GM12878 (cell line): Measurements from ENCODE around the gene FIGLA. TPM values are rescaled to one million over a fixed set of nuclear protein-coding genes. Genes with fewer than 3 reads are reported as not detected.

ENCODE experiments used
- ATAC-seq: fragments of 200-7000 bp; cut with Tn5 transposase; 3 replicates; pipeline ENCODE4 v1.9.1; 2020; ENCODE audit warnings: mild to moderate bottlenecking, moderate library complexity
- BruUV-seq: library from RNA; stranded (reverse); fragments of 400-500 nt; replicated peaks from 2 replicates; lab custom pipeline; 2021; lab: Mats Ljungman, UMichigan
- CTCF ChIA-PET: fragments of 300-600 bp; sonication (Branson Sonifier 250); formaldehyde crosslinking; extraction: SDS; loops from one replicate; lab custom pipeline; 2021; ENCODE audit warnings: inconsistent platforms; lab: Yijun Ruan, JAX
- POLR2A ChIA-PET: fragments of 350-600 bp; formaldehyde crosslinking; extraction: SDS; loops from one replicate; lab custom pipeline; 2021; ENCODE audit warnings: inconsistent platforms; lab: Charles Lee
- RAD21 ChIA-PET: fragments of 300-600 bp; sonication (Branson Sonifier 250); formaldehyde crosslinking; loops from one replicate; lab custom pipeline; 2023; ENCODE audit warnings: antibody characterized with exemption; ENCODE audit not compliant: unreplicated experiment; lab: Charles Lee
- SMC1A ChIA-PET: fragments of 300-600 bp; sonication (Branson Sonifier 250); formaldehyde crosslinking; loops from one replicate; lab custom pipeline; 2023; ENCODE audit not compliant: unreplicated experiment, uncharacterized antibody; lab: Charles Lee
- DNase-seq: peaks from one replicate; pipeline ENCODE4 v3.0.0-alpha.2; 2011; ENCODE audit warnings: low read depth, low spot score
- FAIRE-seq: peaks from 3 replicates; lab custom pipeline; 2011; peaks lifted over from hg19 to GRCh38; lab: Jason Lieb, UNC
- H2AFZ ChIP-seq: 2 replicates; pipeline ENCODE4 v1.6.0; 2011; ENCODE audit warnings: low read depth, low read length, control low read depth; ENCODE audit not compliant: control insufficient read depth
- H3K27ac ChIP-seq: 2 replicates; pipeline ENCODE4 v1.5.1; 2011; ENCODE audit warnings: control low read depth; ENCODE audit not compliant: control insufficient read depth, insufficient read depth
- H3K27me3 ChIP-seq, 2 experiments: replicated peaks in 1 of 2; 2 replicates each; pipeline versions ENCODE4 v1.6.0 to v1.6.1; 2011; ENCODE audit warnings: low read length in 1 of 2; ENCODE audit not compliant: control insufficient read depth in 2 of 2, insufficient read depth in 2 of 2
- H3K36me3 ChIP-seq, 2 experiments: 2 replicates each; pipeline ENCODE4 v1.5.1; 2011; ENCODE audit warnings: low read length in 1 of 2; ENCODE audit not compliant: control insufficient read depth in 2 of 2, insufficient read depth in 2 of 2
- H3K4me1 ChIP-seq: 2 replicates; pipeline ENCODE4 v1.6.1; 2011; ENCODE audit warnings: mild to moderate bottlenecking, low read length, moderate library complexity, mixed read lengths; ENCODE audit not compliant: control insufficient read depth, insufficient read depth
- H3K4me2 ChIP-seq: 2 replicates; pipeline ENCODE4 v1.6.0; 2011; ENCODE audit warnings: control low read depth; ENCODE audit not compliant: control insufficient read depth, insufficient read depth
- H3K4me3 ChIP-seq: fragments of 200-600 bp; sonication (generic); 2 replicates; pipeline ENCODE4 v1.5.1; 2016
- H3K79me2 ChIP-seq: 2 replicates; pipeline ENCODE4 v1.6.0; 2011; ENCODE audit warnings: low read length; ENCODE audit not compliant: control insufficient read depth, insufficient read depth
- H3K9ac ChIP-seq: 2 replicates; pipeline ENCODE4 v1.8.0; 2011; ENCODE audit warnings: low read length, control low read depth, mixed read lengths; ENCODE audit not compliant: control insufficient read depth, insufficient read depth
- H3K9me3 ChIP-seq: replicated peaks from 3 replicates; pipeline ENCODE4 v1.5.1; 2011; ENCODE audit warnings: mild to moderate bottlenecking, low read length; ENCODE audit not compliant: control insufficient read depth, insufficient read depth
- H4K20me1 ChIP-seq: 2 replicates; pipeline ENCODE4 v1.6.0; 2011; ENCODE audit not compliant: control insufficient read depth, insufficient read depth
- JUNB ChIP-seq: IDR thresholded peaks from 2 replicates; pipeline ENCODE4 v1.6.1; 2016; ENCODE audit warnings: antibody characterized with exemption, mild to moderate bottlenecking
- KAT2A ChIP-seq: conservative IDR thresholded peaks from 2 replicates; pipeline ENCODE4 v1.6.1; 2011; ENCODE audit warnings: low read depth, low read length; ENCODE audit not compliant: control insufficient read depth
- RFX5 ChIP-seq: IDR thresholded peaks from 2 replicates; pipeline ENCODE4 v1.6.1; 2011; ENCODE audit warnings: low read depth, low read length, improper control_type of control experiment
- SMAD5 ChIP-seq: IDR thresholded peaks from 2 replicates; pipeline ENCODE4 v1.6.1; 2016; ENCODE audit warnings: antibody characterized with exemption, low read depth
- WGBS: methylation state at CpG from one replicate; pipeline ENCODE4 v1.1.6; 2016; ENCODE audit warnings: low lambda C conversion rate; ENCODE audit not compliant: insufficient replicate concordance, insufficient coverage; ENCODE audit errors: missing lambda C conversion rate; 5-methylcytosine and 5-hydroxymethylcytosine counted together
- in situ Hi-C: fragments of 300-500 bp; cut with MboI; formaldehyde crosslinking; loops from 9 replicates; pipeline ENCODE4 v1.14.3; 2018; ENCODE audit warnings: mixed read lengths
- intact Hi-C: fragments of 100-400 bp; cut with micrococcal nuclease; formaldehyde crosslinking; loops from one replicate; pipeline ENCODE4 v1.14.2; 2022; ENCODE audit not compliant: unreplicated experiment
- polyA plus RNA-seq, 11 experiments: library from polyadenylated mRNA; depleted of rRNA in 4 of 11; unstranded in 6 of 11; stranded (reverse) in 5 of 11; fragments of >200 nt; fragmentation: Nextera tagmentation in 4 of 11; fragmentation: Illumina TruSeq in 1 of 11; extraction: Ambion mirVana in 4 of 11; extraction: Trizol in 1 of 11; gene quantifications; 1 replicate in 1 of 11; 2 replicates in 10 of 11; pipeline versions ENCODE4 v1.2.1 to v1.2.3, GENCODE V29; 2011 to 2016; ENCODE audit warnings: inconsistent platforms in 2 of 11, missing spikeins in 2 of 11, low read depth in 1 of 11
- total RNA-seq, 4 experiments: library from RNA; depleted of rRNA in 3 of 4; stranded (reverse); fragments of >200 nt in 3 of 4; fragmentation: Illumina TruSeq in 1 of 4; extraction: Trizol in 1 of 4; gene quantifications; 2 replicates each; pipeline versions ENCODE4 v1.2.1 to v1.2.3, GENCODE V29; 2013 to 2021

FIGLA gene
- total and polyA plus RNA-seq, 10 of the 15 experiments (the other 5 are each of a cell fraction or from before 2014, with no cell fraction given), result not detected

DNA sequence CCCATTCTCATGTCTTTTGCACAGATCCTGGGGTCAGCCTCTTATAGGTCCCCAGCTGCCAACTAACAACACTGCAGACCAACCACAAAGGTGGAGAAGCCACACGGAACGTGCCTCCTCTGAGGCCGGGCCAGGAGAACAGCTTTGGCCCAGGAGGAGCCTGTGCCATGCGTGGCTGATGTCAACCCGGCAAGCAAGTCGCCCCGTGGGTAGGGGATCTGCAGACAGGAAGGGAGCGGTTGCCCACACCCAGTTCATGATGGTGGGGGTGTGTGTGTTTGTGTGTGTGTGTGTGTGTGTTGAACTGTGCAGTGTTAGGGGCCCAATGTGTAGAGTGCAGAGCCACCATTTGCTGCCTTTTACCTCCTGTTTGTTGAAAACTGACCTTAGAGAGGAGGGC is 32.4 kb upstream of the FIGLA start (continued):
- no peak for TF ChIP-seq SMAD5

GRCh38 chr2:70820499-70820898 is 30.1 kb upstream of the FIGLA start, which contains the start of gene CLEC4F:
TSS of gene CLEC4F (minus strand) at chr2:70820599. CDS start at chr2:70820523, 76 bp downstream.
- in situ Hi-C loops (no loop called here), intact Hi-C loops (no loop called here)
- no peak for TF ChIP-seq RFX5
- H3K27ac ChIP-seq, result no peak within 1 kb of the TSS
- no peaks in the 10 kb centered on the region for H3K9me3 ChIP-seq
- no peaks in the 10 kb centered on the region for H3K4me1 ChIP-seq
- no peak within 1 kb of the TSS for H2AFZ ChIP-seq
- POLR2A ChIA-PET, result no interaction called here
- H3K36me3 ChIP-seq, result no peaks in the 10 kb centered on the region
- H3K9ac ChIP-seq, result no peak within 1 kb of the TSS
- WGBS, result 28% methylated on average over 5 of the region's 7 CpGs
- no peaks in the 10 kb centered on the region for H3K79me2 ChIP-seq
- ATAC-seq (no peak), FAIRE-seq (no peak), DNase-seq (no peak)
- no peak within 1 kb of the TSS for H3K4me3 ChIP-seq
- SMC1A ChIA-PET, result no interaction called here
- CTCF ChIA-PET, result no interaction called here
- no TSS peak for BruUV-seq
- peaks cover 5 to 6% of the 10 kb centered on the region in 2 experiments; a peak in 2 of 4 replicates for H3K27me3 ChIP-seq
- RAD21 ChIA-PET, result no interaction called here
- no peak within 1 kb of the TSS for H3K4me2 ChIP-seq
- H4K20me1 ChIP-seq, result no peaks in the 10 kb centered on the region

GRCh38 chr2:70817284-70817954 is 27.0 kb upstream of the FIGLA start:
- POLR2A ChIA-PET, result no interaction called here
- 58% methylated on average over 3 of the region's 3 CpGs for WGBS
- H3K9me3 ChIP-seq, result no peaks in the 10 kb centered on the region
- TF ChIP-seq KAT2A (no peak), JUNB (no peak)
- intact Hi-C loops, result no loop called here
- no peak overlapping the region for H3K27ac ChIP-seq
- H3K4me1 ChIP-seq, result no peaks in the 10 kb centered on the region
- in situ Hi-C loops, result no loop called here
- ATAC-seq (no peak), FAIRE-seq (no peak), DNase-seq (no peak)
- CTCF ChIA-PET, result no interaction called here
- no peak overlapping the region for H3K9ac ChIP-seq
- H3K36me3 ChIP-seq, result no peaks in the 10 kb centered on the region
- no peak overlapping the region for H2AFZ ChIP-seq
- peaks cover 4 to 6% of the 10 kb centered on the region in 2 experiments; a peak in 2 of 4 replicates for H3K27me3 ChIP-seq
- no TSS peak for BruUV-seq
- RAD21 ChIA-PET, result no interaction called here
- H3K4me3 ChIP-seq, result no peak overlapping the region
- H3K4me2 ChIP-seq, result no peak overlapping the region
- SMC1A ChIA-PET, result no interaction called here
- no peaks in the 10 kb centered on the region for H3K79me2 ChIP-seq
- H4K20me1 ChIP-seq, result no peaks in the 10 kb centered on the region
